GM21390 (cell line): ENCODE results near the gene CTDSP2.
"Not testable (repeated sequence)": the region's sequence is repeated elsewhere in the genome, so short reads cannot be mapped to it uniquely, and the experiment has no call there.

Source experiments
- ATAC-seq: cut with Tn5 transposase; IDR thresholded peaks from one replicate; pipeline ENCODE4 v1.9.1; 2021; ENCODE audit not compliant: unreplicated experiment

CTDSP2 gene

DNA sequence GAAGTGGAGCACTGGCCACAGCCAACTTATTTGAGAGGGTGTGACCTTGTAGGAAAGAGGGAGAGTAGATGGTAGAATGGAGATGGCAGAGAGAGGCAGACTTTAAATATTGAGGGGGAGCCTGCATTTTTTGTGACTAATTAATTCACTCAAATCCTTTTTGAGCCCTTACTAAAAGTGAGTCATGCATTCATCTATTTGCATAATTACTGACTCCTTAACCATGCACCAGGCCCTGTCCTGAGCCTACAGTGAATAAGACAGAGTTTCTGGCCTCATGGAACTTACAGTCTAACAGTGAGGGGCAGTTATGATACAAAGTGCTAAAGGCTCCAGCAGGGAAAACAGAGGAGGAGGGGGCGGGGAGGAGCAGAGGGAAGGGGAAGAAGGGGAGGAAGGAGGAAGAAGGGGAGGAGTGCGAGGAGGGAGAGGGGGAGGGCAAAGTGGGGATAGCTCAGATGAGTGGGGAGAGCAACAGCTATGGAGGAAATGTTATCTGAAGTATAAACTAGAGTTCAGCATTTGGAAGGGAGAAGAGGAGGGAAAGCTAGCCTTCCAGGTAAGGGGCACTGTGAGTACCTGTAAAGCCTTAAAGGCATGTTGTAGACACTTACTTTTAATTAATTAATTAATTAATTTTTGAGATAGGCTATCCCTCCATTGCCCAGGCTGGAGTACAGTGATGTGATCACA lies 7.5 kb upstream of the CTDSP2 start:
- ATAC-seq, result no peak

DNA sequence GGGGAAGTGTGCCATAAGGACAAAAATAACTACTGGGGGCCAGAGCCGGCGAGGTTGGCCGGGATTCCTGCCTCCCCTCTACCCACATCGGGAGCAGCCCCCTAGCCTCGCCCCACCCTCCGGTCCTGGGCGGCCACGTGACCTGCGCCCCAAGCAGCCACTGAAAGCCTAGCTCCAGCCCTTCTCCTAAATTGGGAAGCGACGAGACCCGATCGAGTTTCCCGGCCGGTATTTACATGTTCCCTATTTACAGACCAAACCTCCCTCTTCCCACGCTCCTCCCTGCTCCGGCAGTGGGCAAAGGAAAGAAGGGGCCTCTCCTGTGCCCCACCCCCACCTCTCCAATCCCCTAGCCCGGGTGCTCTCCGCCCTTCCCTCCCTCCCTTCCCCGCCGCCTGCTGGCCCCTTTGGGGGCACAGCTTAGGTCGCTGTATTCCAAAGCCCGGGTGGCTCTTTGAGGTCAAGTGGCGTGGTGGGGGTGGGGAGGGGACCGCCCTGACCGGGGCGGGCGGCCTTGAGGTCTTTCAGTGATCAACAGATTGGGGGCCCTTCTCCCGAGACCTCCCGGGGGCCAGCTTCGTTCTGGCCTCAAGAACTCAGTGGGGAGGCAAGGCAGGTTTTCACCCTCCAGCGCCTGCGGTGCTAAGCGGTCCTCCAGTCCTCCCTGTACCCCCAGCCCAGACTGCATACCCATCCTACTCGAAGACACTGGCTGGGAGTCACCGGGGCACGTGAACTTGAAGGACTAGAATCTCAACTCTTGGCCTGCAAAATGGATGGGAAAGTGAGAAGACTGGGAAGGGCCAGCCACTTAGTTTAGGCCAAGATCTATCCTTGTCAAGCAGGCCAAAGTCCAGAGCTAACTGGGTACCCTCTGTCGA lies 6.3 kb upstream of the CTDSP2 start:
- no peak for ATAC-seq

- ATAC-seq, result no peak
Measured at GRCh38 chr12:57852200-57852599, 5.7 kb upstream of the CTDSP2 start.

DNA sequence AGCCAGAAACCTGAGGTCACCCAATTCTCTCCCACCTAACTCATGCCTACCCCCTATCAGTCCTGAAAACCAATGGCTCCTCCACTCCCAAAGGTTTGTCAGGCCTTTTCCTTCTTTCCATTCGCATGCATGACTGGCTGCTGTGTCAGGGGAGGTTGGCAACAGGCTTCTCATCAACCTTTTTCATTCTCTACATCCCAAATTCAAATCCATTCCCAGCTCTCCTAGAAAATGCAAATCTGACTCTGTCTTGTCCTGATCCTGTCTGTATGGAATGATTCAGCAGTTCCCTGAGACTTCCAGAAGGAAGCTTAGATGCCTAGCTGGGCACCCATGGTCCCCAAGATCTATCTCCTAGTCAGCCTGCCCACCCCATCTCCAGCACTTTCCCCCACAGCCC lies 5.0 kb upstream of the CTDSP2 start:
- ATAC-seq, result no peak

GRCh38 chr12:57850854-57851430 lies 4.4 kb upstream of the CTDSP2 start:
- ATAC-seq, result no peak

- not testable (repeated sequence) for ATAC-seq
Measured at GRCh38 chr12:57849447-57849846, 2.9 kb upstream of the CTDSP2 start.

- ATAC-seq, result no peak
Measured at GRCh38 chr12:57849035-57849434, 2.5 kb upstream of the CTDSP2 start.

- no peak for ATAC-seq
Measured at GRCh38 chr12:57848208-57848607, 1.7 kb upstream of the CTDSP2 start.

DNA sequence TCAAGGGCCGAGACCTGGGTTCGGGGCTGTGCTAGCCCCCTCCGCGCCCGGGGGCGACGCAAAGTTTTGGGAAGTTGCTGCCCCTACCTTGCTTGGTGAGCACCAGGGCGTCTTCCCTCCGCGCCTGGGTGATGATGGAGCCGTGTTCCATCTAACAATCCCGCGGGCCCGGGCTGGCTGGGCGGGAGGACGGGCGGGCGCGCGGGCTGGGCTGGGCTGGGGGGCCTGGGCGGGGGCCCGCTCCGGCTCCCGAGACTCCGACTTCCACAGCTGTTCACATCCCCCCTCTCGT lies 298 bp downstream of the CTDSP2 start:
- ATAC-seq, result peak; percentile 3

- peak; percentile 27 for ATAC-seq
Measured at GRCh38 chr12:57845478-57846284, 848 bp downstream of the CTDSP2 start.

GRCh38 chr12:57844709-57845477 lies 1.6 kb downstream of the CTDSP2 start:
- ATAC-seq, result peak; percentile 20

DNA sequence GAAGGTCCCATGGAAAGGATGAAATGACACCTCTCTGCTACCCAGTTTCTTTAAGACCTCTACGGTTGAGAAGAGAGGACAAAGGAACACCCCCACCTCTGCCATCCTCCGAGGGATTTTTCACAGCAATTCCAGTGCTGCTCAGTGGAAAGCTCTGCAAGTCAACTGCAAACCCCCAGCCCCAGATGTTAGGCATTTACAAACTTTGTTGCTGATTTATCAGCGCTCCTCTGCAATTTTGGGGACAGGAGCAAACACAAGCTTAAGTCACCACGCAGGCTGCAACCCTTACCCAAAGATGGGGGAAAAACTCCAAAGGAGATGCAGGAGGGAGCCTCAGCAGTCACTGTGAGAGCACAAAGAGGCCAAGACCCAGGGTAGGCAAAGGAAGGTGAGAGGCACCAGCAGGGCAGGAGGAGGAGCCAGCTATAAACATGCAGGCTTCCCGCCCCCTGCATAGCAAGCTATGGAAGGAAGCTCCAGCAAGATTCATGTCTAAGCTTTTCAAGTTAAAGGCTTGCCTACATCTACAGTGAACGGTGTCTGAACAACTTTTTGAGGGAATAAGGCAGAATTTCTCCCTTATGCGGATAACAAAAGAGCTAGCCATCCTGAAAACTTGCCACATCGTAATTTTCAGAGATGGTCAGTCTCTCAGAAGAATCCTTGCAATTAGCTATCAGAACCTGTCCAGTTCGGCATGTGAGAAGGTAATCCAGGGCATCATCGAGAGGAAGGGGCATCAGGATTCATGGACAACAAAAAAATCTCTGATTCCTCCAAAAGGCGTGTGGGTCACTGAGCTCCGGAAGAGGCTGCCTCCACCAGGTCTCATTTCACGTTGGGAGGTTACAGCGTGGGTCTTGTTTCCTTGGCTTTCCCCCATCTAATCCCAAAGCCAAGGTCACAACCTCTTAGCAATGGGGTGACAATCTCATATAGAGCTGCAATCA lies 3.9 kb downstream of the CTDSP2 start:
- ATAC-seq, result no peak

GRCh38 chr12:57841445-57841844 lies 5.1 kb downstream of the CTDSP2 start:
- ATAC-seq, result no peak

- no peak for ATAC-seq
Measured at GRCh38 chr12:57840726-57841125, 5.8 kb downstream of the CTDSP2 start.

DNA sequence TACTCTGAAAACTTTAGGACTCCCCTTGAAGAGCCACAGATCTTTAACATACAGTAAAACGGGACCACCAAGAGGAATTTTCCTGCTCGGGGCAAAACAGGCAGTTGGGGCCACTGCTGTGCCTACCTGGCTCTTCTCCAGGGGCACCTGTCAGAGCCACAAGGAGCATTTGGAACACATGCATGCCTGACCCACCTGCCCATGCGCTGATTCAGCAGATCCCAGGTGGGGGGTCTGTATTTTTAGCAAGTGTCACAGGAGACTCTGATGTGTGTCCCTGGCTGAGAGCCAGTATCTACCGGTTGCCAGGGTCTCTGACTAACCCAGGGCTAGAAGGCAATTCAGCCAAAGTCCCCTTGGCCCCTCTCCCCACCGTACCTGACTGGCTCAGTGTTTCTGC lies 6.5 kb downstream of the CTDSP2 start:
- no peak for ATAC-seq

- peak; percentile 25 for ATAC-seq
Measured at GRCh38 chr12:57838594-57839302, 7.8 kb downstream of the CTDSP2 start.

DNA sequence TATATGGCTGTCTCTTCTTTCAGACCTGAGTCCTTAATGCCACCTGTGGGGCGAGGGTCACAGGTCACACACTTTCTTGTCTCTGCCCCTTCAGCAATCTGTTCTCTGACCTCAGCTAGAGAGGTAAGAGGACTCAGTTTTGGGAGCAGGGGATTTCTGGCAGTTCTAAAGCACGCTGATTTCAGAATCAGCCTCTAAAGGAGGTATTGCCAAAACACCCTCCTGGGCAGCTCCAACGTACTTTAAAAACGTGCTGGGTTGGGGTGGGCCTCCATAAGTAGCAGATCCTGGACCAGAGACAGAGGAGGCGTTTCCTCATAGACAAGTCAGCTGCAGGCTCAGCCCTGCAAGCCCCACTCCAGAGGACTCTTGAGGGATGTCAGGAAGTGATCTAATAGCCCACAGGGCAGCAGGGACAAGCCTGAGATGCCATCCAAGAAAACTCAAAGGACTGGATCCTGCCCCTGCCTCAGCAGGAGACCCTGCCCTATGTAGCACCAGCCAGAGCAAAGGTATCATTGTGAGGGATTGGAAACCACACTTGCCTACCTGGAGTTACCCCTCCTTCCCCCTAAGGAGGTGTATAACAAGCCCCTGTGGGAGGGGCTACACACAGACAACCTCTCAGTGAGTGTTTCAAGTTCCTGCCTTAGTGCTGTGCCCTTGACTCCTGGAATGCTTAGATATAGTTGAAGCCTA lies 8.5 kb downstream of the CTDSP2 start:
- no peak for ATAC-seq
